ENCODE results near the gene PNLIPRP1.

- TF ChIP-seq CTCF (conservative IDR thresholded peaks at IDR 0.05; ENCODE audit: low read length) (no peak), EZH2phosphoT487 (IDR thresholded peaks at IDR 0.05; ENCODE audit: borderline replicate concordance, low read depth, low read length) (no peak)
These were observed 47.1 kb downstream of the PNLIPRP1 start for GRCh38 chr10:116637830-116638229.
